A549 (cell line): Measurements from ENCODE around the gene ECM2.

Experiments used
- BCL3 ChIP-seq: fragments of >200 bp; sonication (Bioruptor Twin); formaldehyde crosslinking; IDR thresholded peaks from 3 replicates; pipeline ENCODE4 v1.6.1; 2016
- CHD2 ChIP-seq: fragments of 150-350 bp; IDR thresholded peaks from 2 replicates; pipeline ENCODE4 v1.6.1; 2014; ENCODE audit warnings: low read length; ENCODE audit not compliant: partially characterized antibody
- CTCF ChIP-seq: fragments of >200 bp; sonication (Bioruptor Twin); formaldehyde crosslinking; IDR thresholded peaks from 3 replicates; pipeline ENCODE4 v1.5.1; 2016
- E2F6 ChIP-seq: IDR thresholded peaks from 2 replicates; pipeline ENCODE4 v1.6.1; 2012; ENCODE audit warnings: low read depth, borderline replicate concordance
- GATA3 ChIP-seq: IDR thresholded peaks from 2 replicates; pipeline ENCODE4 v1.6.1; 2012; ENCODE audit warnings: borderline replicate concordance
- MAX ChIP-seq: IDR thresholded peaks from 2 replicates; pipeline ENCODE4 v1.6.1; 2012
- PBX3 ChIP-seq: IDR thresholded peaks from 2 replicates; pipeline ENCODE4 v1.6.1; 2012
- POLR2A ChIP-seq: IDR thresholded peaks from 2 replicates; pipeline ENCODE4 v1.6.1; 2012; ENCODE audit warnings: mild to moderate bottlenecking, low read length
- REST ChIP-seq: fragments of 200-600 bp; sonication (generic); IDR thresholded peaks from 2 replicates; pipeline ENCODE4 v1.6.1; 2016; ENCODE audit warnings: antibody characterized with exemption, mild to moderate bottlenecking, moderate library complexity
- USF2 ChIP-seq: fragments of 450-650 bp; IDR thresholded peaks from 2 replicates; pipeline ENCODE4 v1.6.1; 2014; ENCODE audit warnings: antibody characterized with exemption

- TF ChIP-seq USF2 (no peak), E2F6 (no peak), MAX (no peak), PBX3 (no peak), CTCF (no peak), REST (no peak), POLR2A (no peak), GATA3 (no peak), BCL3 (no peak), CHD2 (no peak)
Observed at GRCh38 chr9:92530893-92531292, 4.9 kb downstream of the ECM2 start.
